ENCODE results near the gene ZWILCH.
A peak's percentile ranks its signal among the peaks of the same experiment; 100 is the strongest.

ZWILCH gene

DNA sequence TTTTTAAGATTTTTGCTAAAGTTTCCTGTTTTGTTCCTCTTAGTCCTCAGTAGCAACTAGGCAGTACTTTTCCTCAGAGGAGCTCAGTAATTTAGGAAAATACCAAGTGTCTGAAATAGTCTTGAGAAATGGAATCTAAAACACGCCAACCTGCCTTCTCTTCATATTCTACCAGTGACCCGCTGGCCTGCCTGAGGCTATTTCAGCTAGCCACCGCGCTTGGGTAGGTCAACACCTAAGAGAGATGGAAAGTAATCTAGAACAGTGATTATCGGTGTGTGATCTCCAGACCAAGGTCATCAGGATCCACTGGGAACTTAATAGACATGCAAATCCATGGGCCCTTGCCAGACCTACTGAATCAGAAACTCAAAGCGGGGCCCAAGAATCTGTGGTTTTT lies 53.1 kb downstream of the ZWILCH start:
- DNase-seq = no peak

DNA sequence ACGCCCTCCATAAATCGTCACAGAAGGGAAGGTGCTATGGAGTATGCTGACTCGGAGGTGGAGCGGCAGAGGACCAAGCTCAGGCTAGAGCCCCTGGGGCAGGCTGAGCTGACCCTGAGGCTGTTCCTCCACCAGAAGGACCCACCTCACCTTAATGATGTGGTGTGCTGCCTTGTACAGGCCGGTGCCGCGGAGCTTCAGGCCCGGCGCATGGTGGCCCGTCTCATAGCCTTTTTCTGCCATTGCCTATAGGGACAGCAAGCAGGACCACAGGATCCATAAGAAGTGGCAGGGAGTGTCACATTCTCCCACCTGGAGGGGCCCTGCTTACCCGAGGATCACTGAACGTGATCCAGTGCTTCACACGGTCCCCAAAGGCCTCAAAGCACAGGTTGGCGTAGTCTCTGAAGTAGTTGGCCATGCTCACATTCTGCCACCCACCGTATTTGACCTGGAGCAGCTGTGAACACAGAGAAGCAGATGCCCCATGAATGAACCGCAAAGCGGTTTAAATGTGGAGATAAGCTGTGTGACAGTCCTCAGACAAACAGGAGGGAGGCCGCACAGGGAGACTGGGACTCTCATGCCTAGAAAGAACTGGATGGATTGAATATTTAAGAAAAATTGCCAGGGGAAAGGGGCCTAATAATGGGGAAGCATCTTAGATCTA lies 55.9 kb downstream of the ZWILCH start:
- DNase-seq = no peak

DNA sequence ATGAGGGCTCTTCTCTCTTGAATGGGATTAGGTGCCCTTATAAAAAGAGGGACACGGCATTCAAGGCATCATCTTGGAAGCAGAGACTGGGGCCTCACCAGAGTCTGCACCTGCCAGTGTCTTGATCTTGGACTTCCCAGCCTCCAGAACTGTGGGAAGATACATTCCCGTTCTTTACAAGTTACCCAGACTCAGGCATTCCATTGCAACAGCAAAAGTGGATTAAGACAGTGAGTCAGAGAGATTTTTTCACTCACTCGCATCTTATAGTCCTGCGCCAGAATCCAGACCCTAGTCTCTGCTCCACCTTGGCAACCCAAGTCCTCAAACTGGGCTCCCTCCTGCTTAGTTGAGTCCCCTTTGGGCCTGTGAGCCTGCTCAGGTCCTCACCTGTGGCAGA lies 58.0 kb downstream of the ZWILCH start:
- no peak for DNase-seq

DNA sequence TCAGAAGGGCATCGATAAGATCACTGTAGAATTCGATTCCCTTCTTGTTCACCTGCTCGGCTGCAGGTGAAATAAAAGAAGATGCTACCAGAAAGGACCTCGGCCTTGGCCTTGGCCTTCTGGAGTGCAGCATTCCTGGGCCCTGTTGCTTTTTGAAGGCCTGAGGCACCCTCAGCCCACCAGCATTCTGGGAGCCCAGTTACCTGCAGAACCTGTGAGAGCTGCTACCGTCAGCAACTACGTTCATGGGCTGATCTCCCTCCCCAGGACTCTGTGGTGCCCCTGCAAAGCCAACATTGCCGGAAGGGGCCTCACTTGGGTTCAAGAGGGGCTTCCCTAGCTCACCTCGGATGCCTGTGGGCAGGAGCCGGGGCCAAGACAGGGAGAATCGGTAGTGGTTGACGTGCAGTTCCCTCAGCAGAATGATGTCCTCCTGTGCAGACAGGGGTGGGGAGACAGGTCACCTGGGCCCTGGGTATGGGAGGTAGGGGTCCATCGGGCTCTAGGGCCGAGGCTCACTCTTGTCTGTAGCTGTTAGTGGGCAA lies 58.5 kb downstream of the ZWILCH start:
- no peak for DNase-seq

DNA sequence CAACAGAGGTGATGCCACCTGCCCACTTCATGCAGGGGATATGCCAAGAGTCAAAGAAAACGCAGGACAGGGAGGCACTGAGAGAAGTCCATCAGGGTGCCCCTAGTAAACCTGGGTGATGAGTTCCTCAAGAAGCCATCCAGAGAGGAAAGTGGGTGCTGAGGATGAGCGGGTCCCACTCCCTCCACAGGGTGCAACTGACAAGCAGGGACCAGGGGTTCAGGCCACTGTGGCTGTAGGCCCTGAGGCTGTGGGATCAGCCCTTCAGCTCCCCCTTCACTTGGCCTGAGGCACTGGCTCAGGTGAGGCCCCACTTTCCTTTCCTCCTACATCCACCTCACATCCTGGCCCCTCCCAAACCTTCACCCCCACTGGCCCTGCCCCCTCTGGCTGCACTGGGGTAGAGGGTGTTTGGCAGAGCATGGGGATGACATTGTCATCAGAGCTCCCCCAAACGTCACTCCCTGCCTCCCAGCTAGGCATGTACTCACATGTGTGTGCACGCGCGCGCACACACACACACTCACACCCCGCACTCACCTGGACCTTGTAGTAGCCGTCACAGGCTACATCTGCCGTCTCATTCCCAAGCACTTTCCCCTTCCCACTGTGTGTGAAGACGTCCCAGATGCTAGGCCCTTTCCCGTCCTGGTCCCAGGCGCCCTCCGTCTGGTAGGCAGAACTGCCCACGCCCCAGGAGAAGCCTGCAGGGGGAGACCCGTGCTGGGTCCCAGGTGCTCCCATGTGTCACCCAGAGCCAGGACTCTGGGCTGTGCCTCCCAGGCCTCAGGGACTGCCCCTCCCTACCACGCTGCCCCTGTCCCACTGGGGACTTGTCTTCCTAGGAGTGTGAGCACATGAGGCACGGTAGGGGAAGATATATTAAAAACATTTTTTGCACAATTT lies 59.3 kb downstream of the ZWILCH start:
- no peak for DNase-seq

DNA sequence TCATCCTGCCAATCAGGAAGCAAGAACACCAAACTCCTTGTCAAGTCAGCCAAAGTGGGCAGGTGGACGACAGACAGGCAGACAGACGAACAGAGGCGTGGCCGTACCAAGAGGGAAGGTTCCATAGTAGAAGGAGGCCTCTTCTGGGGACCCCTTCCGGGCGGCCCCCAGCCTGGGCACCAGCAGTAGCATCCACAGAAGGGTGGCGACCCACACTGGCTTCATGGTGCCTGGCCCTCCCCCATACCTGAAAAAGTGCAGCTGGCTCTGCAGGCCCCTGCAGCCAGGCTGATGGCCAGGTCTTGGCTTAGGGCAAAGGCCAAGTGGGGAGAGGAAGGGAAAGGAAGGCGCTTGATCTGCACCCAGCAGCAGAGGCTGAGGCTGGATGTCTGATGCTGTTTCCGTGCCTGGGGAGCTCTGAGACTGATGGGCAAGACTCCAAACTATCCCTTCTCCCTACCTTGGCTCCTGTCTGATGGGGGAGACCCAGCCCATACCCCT lies 60.1 kb downstream of the ZWILCH start:
- DNase-seq = no peak

DNA sequence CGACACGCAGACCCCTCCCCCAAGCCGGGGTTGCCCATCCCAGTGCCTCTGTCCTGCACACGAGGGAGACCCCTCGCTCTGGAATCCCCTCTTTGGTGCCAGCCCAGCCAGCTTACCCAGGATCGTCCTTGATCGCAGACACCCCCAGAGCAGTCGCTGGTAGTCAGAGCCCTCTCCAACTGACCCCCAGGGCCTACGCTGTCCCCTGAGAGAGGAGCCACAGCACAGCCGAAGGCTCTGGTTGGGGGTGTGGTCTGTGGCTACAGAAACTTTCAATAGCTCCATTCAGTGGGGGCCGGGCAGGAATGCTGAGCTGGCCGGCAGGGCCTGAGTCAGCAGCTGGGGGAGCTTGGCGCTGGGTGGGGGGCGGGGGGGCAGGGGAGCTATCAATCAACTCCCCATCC lies 60.6 kb downstream of the ZWILCH start, which contains the start of gene LCTL:
TSS of gene LCTL (minus strand) at position 258 of the 404 bp plus-strand sequence. CDS start 633 bp downstream, outside the sequence.
- DNase-seq = no peak

DNA sequence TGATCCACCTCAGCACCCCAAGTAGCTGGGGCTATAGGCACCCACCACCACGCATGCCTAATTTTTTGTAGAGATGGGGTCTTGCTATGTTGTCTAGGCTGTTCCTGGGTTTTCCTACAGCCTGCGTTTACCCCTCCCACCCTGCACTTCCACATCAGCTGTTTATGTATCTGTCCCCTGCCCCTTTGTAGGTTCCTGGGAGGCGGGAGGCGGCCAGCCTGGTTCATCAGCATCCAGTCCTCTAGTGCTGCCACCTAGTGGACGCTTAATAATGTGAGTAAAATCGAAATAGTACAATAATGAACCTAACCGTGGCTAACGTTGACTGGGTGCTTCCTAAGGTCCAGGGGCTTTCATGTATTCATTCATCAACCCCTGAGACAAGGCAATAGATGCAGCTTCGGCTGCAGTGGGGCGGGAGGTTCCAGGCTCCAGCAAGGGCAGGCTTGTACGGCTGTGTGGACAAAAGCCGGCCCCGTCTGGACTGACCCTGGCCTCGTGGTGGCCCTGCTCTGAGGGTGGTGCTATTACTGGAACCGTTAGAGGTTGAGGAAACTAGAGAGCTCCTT lies 61.9 kb downstream of the ZWILCH start:
- DNase-seq = peak; percentile 90

DNA sequence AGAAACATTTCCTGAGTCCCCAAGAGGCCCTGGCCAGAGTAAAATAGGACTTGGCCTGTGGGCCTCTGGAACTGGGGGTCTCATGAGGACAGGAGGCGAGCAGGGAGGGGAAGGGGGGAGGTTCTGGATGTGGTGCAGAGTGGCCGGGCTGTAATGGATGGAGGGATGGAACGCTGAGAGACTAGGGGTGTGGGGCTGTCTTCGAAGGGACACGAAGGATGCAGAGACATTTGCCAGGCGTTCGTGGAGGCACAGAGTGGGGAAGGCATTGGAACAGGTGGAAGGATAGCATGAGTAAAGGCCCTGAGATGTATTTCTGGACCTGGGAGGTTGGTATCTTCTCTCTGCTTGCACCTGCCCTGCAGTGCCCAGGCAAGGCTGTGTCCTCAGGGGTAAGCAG lies 62.8 kb downstream of the ZWILCH start:
- no peak for DNase-seq

DNA sequence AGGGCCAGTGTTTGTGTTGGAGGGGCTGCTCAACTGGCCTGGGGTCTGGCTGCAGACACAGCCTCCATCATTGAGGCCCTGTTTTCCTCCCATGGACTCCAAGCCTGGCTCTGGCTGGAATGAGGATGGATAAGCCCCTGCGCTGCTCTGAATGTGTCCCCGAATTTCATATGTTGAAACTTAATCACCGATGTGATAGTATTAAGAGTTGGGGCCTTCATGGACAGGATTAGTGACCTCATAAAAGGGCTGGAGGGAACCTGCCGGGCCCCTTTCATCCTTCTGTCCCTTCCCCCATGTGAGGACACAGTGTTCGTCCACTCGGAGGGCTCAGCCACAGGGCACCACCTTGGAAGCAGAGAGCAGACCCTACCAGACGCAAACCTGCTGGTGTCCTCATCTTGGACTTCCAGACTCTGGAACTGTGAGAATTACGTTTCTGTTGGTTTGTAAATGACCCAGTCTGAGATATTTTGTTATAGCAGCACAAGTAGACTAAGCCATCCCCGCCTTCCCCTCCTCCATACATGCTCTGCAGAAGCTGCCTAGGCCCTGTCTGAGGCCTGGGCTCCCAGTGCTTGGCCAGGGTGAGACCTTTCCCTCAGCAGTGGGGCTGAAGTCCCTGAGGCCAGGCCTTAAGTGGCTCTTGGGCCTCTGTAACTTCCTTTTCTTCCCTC lies 64.5 kb downstream of the ZWILCH start:
- no peak for DNase-seq

DNA sequence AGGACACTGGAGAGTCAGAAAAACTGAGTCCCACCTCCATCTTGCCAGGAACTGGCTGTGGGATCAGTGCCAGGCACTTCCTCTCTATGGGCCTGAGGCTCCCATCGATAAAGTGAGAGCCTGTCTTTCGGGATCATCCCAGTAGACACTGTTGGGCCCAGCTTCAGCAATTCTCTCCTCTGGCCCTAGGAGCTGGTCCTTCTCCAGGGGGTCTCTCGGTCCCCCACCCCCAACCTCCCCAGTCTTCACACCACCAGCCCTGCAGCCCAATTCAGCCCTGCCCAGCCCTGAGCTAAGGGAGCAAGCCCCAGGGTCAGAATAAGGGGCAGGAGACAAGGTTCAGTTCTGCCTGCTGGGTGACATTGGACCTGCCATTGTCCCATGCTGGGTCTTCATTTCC lies 65.2 kb downstream of the ZWILCH start:
- DNase-seq = no peak

DNA sequence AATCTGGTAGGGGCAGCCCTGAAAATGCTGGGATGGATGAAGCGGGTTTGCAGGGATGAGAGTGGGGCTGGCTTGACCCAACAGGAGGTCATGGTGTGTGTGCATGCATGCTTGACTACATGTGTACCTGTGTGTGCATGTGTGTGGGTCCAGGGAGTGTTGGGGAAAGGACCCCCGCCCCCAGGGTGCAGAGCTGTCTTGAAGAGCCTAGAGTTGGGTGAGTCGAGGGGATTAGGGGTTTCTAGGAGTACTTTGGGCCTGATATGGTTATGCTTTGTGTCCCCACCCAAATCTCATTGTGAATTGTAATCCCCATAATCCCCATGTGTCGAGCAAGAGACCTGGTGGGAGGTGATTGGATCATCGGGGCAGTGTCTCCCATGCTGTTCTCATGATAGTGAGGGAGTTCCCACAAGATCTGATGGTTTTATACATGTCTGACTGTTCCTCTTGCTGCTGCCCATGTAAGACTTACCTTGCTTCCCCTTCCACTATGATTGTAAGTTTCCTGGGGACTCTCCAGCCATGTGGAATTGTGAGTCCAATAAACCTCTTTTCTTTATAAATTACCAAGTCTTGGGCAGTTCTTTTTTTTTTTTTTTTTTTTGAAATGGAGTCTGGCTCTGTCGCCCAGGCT lies 65.8 kb downstream of the ZWILCH start:
- DNase-seq = no peak

DNA sequence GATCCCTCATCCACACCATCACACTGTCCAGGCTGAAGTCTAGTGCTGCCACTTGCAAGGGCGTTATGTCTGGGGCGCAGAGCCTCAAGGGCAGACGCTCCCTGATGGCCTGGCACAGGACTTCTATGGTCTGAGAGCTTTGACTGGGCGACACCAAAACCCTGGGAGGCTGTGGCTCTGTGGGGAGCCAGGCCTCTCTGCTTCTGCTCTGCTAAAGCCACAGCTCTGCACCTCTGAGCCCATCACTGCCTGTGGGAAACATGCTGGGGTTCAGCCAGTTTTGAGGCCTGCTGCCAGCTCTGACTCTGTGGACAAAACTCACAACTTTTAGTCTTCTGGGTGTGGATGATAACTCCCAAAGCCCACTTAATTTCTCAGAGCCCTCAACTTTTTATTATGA lies 67.0 kb downstream of the ZWILCH start:
- no peak for DNase-seq

DNA sequence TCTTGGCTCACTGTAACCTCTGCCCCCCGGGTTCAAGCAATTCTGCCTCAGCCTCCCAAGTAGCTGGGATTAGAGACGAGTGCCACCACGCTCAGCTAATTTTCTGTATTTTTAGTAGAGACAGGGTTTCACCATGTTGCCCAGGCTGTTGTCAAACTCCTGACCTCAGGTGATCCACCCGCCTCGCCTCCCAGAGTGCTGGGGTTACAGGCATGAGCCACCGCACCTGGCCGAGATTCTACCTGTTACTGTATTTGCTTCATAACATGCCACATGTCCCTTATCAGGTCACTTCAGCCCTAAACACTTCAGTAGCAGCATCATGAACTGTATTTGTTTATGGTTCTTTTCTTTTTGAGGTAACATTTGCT lies 68.2 kb downstream of the ZWILCH start:
- DNase-seq = no peak

DNA sequence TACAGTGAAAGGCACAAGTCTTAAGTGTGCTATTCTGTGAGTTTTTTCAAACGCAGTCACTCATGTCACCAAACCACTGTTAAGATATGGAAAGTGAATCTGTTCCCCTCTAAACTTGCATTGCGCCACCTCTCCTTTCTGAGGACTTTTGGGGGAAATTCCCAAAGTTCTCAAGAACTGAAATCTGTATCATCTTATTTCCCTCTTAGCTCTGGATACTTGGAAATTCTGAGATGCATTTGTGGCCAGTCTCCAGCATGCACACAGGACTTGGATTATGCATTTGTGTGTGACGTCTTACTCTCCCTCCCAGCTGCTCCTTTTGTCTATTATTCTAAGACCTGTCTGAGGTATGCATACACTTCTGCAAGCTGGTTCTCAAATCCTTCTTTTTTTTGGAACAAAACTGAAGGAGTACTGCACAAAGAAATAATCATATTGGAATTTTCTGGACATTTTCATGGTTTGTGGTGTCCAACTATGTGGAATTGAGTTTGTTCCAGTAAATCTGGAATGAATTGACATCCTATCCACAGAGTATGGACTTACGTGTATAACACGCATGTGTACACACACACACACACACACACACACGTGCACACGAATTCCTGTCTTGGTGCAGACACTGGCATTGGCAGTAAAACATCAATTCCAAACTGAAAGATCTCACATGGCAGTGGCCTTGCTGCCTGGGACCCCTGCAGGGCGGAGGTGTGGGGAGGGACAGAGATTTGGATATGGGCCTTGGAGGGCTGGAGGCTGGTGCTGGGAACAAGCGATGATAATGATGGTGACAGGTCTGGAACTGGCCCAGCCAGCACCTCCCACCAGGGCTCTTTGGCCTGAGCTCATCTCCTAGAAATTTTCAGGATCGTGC lies 68.8 kb downstream of the ZWILCH start:
- no peak for DNase-seq

DNA sequence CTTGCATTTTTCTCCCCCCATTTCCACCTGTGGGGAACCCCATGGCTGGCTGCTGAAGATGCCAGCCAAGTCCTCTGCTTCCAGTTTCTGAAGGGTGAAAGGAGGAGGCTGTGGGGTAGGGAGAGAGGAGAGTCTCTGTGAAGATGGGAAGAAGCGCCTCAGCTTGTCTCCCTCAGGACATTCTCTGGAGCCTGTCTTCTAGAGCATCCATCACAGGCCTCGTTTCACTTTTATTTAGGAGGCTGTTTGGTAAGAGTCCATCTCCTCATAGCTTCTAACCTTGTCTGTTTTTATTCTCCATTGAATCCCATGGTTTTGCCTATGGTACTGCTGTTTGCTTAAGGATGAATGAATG lies 69.4 kb downstream of the ZWILCH start:
- DNase-seq = no peak

DNA sequence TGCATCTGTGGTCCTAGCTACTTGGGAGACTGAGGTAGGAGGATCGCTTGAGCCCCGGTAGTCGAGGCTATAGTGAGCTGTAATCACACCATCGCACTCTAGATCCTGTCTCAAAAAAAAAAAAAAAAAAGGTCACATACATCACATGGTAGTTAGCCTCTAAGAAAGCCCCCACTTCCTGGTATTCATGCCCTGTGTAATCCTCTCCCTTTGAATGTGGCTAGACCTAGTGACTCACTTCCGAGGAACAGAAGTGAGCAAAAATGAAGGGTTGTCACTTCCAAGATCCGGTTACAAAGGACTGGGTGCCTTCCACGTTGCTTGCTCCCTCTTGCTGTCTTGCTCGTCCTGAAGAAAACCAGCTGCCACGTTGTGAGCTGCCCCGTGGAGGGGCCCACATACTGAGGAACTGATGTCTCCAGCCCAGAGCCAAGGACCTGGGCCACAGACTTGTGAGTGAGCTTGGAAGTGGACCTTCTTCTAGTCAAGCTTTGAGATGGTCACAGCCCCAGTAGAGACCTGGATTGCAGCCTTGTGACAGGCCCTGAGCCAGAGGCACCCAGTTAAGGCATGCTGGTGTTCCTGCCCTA lies 73.3 kb downstream of the ZWILCH start:
- no peak for DNase-seq

DNA sequence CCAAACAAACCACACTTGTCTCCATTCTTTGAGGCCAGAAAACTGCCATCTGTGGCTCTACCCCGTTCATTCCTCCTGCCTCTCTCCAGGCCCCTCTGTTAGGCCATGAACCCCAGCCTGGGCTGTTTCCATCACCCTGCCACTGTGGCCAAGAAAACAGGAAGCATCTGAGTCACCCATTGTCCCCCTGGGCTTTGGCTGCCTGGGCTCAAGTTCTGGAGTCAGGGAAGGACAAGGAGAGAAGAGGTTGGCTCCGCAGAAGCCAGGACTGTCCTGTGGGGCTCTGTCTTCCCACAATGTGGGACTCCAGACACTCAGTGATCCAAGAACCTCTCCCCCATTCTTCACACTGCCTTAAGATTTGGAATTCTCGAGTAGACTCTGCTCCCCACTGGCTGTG lies 75.5 kb downstream of the ZWILCH start:
- DNase-seq = no peak

DNA sequence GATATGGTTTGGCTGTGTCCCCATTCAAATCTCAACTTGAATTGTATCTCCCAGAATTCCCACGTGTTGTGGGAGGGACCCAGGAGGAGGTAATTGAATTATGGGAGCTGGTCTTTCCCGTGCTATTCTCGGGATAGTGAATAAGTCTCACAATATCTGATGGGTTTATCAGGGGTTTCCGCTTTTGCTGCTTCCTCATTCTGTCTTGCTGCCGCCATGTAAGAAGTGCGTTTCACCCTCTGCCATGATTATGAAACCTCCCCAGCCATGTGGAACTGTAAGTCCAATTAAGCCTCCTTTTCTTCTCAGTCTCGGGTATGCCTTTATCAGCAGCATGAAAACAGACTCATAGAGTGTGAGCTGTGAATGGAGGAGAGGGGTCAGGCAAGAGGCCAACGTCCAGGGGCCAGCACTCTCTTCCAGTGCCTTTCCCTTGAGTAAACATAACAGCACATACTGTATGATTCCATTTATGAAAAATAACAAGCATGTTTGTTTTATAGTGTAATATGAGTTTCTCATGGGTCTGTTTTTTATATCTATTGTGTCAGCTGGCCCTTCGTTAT lies 76.9 kb downstream of the ZWILCH start:
- no peak for DNase-seq

DNA sequence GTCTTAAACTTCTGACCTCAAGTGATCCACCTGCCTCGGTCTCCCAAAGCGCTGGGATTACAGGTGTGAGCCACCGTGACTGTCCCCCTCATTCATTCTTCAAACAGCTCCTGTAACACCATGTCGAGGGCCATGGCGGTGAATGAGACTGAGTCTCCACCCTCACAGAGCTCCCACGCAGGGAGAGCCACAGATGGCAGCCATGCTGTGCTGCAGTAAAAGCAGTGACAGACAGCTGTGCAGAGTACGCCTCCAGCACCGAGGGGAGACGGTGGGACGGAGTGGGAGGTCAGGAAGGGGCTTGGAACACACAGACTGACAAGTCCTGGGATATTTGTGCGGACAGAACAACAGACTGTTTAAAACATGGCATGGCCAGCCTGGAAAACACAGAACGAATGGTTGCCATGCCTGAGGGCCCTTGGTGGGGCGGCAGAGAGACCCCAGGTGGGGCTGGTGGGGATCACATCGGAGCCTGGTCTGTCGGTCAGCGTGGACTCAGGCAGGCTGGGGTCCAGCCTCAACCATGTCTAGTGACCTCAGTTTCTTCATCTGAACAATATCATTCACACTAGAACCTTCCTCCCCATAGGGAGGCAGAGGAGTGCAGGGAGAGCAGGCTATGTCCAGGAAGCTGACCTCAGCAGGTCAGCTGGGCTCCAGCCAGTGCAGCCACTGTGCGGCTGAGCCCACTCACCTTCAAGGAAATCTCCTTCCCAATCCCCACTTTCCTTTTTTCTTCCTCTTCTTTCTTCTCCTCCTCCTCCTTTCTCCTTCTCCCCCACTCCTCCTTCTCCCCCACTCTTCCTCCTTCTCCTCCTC lies 81.2 kb downstream of the ZWILCH start:
- peak; percentile 53 for DNase-seq

Measured in NCI-H69 (cell line).